Measurements from ENCODE around the gene KCNQ1. TPM values are rescaled to one million over a fixed set of nuclear protein-coding genes. Genes with fewer than 3 reads are reported as not detected.

KCNQ1 gene
- total and polyA plus RNA-seq, 2 donors (not counting 1 experiment from before 2014, with no cell fraction given), result 21.5 to 28.8 TPM

- no peaks in the 10 kb centered on the region for H3K4me1 ChIP-seq (ENCODE audit: control insufficient read depth in 2 of 2, insufficient read depth in 2 of 2, low read length in 2 of 2)
- ChIA-PET CTCF (interaction anchor here (0.8 to 1.9 kb wide), 3 partner anchors 15 to 97 kb away, joined by 3 to 6 read pairs (median 3); no protein-coding TSS in a partner anchor), POLR2A (no interaction called here)
- no peaks in the 10 kb centered on the region for H3K4me1 Mint-ChIP-seq
- H2AFZ ChIP-seq (ENCODE audit: insufficient read depth, low read depth, low read length, poor library complexity, severe bottlenecking), result no peak overlapping the region
- peaks cover 0 to 10% (median 1%) of the 10 kb centered on the region in 4 experiments for H3K27me3 ChIP-seq (replicated peaks in 1 of 4; ENCODE audit: control extremely low read depth in 1 of 4, control insufficient read depth in 3 of 4, insufficient read depth in 4 of 4, low read length in 3 of 4)
- no peak overlapping the region for H3K9ac ChIP-seq (ENCODE audit: low read length)
- TF ChIP-seq EZH2 (IDR thresholded peaks at IDR 0.05; ENCODE audit: borderline replicate concordance, insufficient read depth, low read depth, low read length, poor library complexity, severe bottlenecking) (no peak), CTCF (IDR thresholded peaks at IDR 0.05) (no peak)
- DNase-seq (no peak), ATAC-seq (ENCODE audit: low read depth) (no peak)
- 94% methylated on average over 8 of the region's 13 CpGs for WGBS (ENCODE audit: insufficient coverage)
- peaks cover 4% of the 10 kb centered on the region for H3K9me3 Mint-ChIP-seq (ENCODE audit: insufficient read depth)
- peaks cover 3% of the 10 kb centered on the region for H3K27me3 Mint-ChIP-seq
- H3K79me2 ChIP-seq (ENCODE audit: control insufficient read depth, insufficient read depth, low read length), result no peaks in the 10 kb centered on the region
- peaks cover 0 to 18% (median 0%) of the 10 kb centered on the region in 3 donors for H3K9me3 ChIP-seq (ENCODE audit: control extremely low read depth in 1 of 3, control insufficient read depth in 2 of 3, insufficient read depth in 1 of 3, low read length in 2 of 3)
- intact Hi-C loops (cut with micrococcal nuclease), result no loop called here
- no peak overlapping the region for H3K27ac Mint-ChIP-seq
- no peak overlapping the region for H3K4me3 ChIP-seq (ENCODE audit: control extremely low read depth in 1 of 5, extremely low read depth in 1 of 5, insufficient read depth in 1 of 5, low read depth in 2 of 5, low read length in 4 of 5)
- H3K27ac ChIP-seq (ENCODE audit: low read length in 2 of 2), result no peak overlapping the region
- H3K4me3 Mint-ChIP-seq, result no peak overlapping the region
- H4K20me1 ChIP-seq (ENCODE audit: control insufficient read depth, insufficient read depth, low read length, poor library complexity, severe bottlenecking), result no peaks in the 10 kb centered on the region
- no peaks in the 10 kb centered on the region for H3K36me3 ChIP-seq (replicated peaks in 1 of 2; ENCODE audit: control extremely low read depth in 1 of 2, control insufficient read depth in 1 of 2, extremely low read depth in 1 of 2, insufficient read depth in 2 of 2, low read length in 1 of 2)
- H3K4me2 ChIP-seq (replicated peaks; ENCODE audit: low read depth, low read length, poor library complexity, severe bottlenecking), result no peak overlapping the region
Measured at GRCh38 chr11:2436521-2437031, 8.2 kb upstream of the KCNQ1 start.

- H3K9me3 Mint-ChIP-seq (ENCODE audit: insufficient read depth), result peaks cover 4% of the 10 kb centered on the region
- Histone ChIP-seq H3K9me3 (ENCODE audit: control extremely low read depth in 1 of 3, control insufficient read depth in 2 of 3, insufficient read depth in 1 of 3, low read length in 2 of 3) (peaks cover 0 to 18% (median 0%) of the 10 kb centered on the region in 3 donors), H3K4me2 (replicated peaks; ENCODE audit: low read depth, low read length, poor library complexity, severe bottlenecking) (no peak overlapping the region), H2AFZ (ENCODE audit: insufficient read depth, low read depth, low read length, poor library complexity, severe bottlenecking) (no peak overlapping the region), H3K36me3 (replicated peaks in 1 of 2; ENCODE audit: control extremely low read depth in 1 of 2, control insufficient read depth in 1 of 2, extremely low read depth in 1 of 2, insufficient read depth in 2 of 2, low read length in 1 of 2) (no peaks in the 10 kb centered on the region), H3K27me3 (replicated peaks in 1 of 4; ENCODE audit: control extremely low read depth in 1 of 4, control insufficient read depth in 3 of 4, insufficient read depth in 4 of 4, low read length in 3 of 4) (peaks cover 0 to 10% (median 1%) of the 10 kb centered on the region in 4 experiments), H3K4me1 (ENCODE audit: control insufficient read depth in 2 of 2, insufficient read depth in 2 of 2, low read length in 2 of 2) (no peaks in the 10 kb centered on the region), H3K27ac (ENCODE audit: low read length in 2 of 2) (no peak overlapping the region), H3K4me3 (ENCODE audit: control extremely low read depth in 1 of 5, extremely low read depth in 1 of 5, insufficient read depth in 1 of 5, low read depth in 2 of 5, low read length in 4 of 5) (no peak overlapping the region), H3K9ac (ENCODE audit: low read length) (no peak overlapping the region), H4K20me1 (ENCODE audit: control insufficient read depth, insufficient read depth, low read length, poor library complexity, severe bottlenecking) (no peaks in the 10 kb centered on the region), H3K79me2 (ENCODE audit: control insufficient read depth, insufficient read depth, low read length) (no peaks in the 10 kb centered on the region)
- H3K4me3 Mint-ChIP-seq, result no peak overlapping the region
- intact Hi-C loops (cut with micrococcal nuclease), result no loop called here
- no peaks in the 10 kb centered on the region for H3K4me1 Mint-ChIP-seq
- DNase-seq (no peak), ATAC-seq (ENCODE audit: low read depth) (no peak)
- ChIA-PET CTCF (interaction anchor here (0.9 to 1.9 kb wide), 3 partner anchors 16 to 96 kb away, joined by 3 to 6 read pairs (median 3); no protein-coding TSS in a partner anchor), POLR2A (no interaction called here)
- TF ChIP-seq EZH2 (IDR thresholded peaks at IDR 0.05; ENCODE audit: borderline replicate concordance, insufficient read depth, low read depth, low read length, poor library complexity, severe bottlenecking), result no peak
- TF ChIP-seq CTCF (IDR thresholded peaks at IDR 0.05), result no peak
- no peak overlapping the region for H3K27ac Mint-ChIP-seq
- peaks cover 3% of the 10 kb centered on the region for H3K27me3 Mint-ChIP-seq
- 100% methylated on average over 1 of the region's 4 CpGs for WGBS (ENCODE audit: insufficient coverage)
Measured at GRCh38 chr11:2437516-2437915, 7.3 kb upstream of the KCNQ1 start.

Data from B cell (primary cell).